BJ (cell line): ENCODE data around the gene DERL2. TPM values are rescaled to one million over a fixed set of nuclear protein-coding genes. Genes with fewer than 3 reads are reported as not detected.

Source experiments
- CTCF ChIA-PET: fragments of 350-600 bp; formaldehyde crosslinking; extraction: SDS; loops from one replicate; lab custom pipeline; 2021; ENCODE audit warnings: antibody characterized with exemption, inconsistent platforms; lab: Yijun Ruan, JAX
- POLR2A ChIA-PET: fragments of 300-600 bp; sonication (Branson Sonifier 250); formaldehyde crosslinking; extraction: SDS; loops from one replicate; lab custom pipeline; 2021; ENCODE audit warnings: antibody characterized with exemption; lab: Charles Lee
- DNase-seq: peaks from one replicate; pipeline ENCODE4 v3.0.0-alpha.2; 2011; ENCODE audit warnings: low read depth
- H3K27me3 ChIP-seq: 2 replicates; pipeline ENCODE4 v1.6.0; 2011; ENCODE audit warnings: low read length; ENCODE audit not compliant: control insufficient read depth, insufficient read depth
- H3K36me3 ChIP-seq: 2 replicates; pipeline ENCODE4 v1.5.1; 2011; ENCODE audit warnings: low read length; ENCODE audit not compliant: control insufficient read depth, insufficient read depth
- H3K4me3 ChIP-seq: 2 replicates; pipeline ENCODE4 v1.5.1; 2011; ENCODE audit warnings: low read depth, mild to moderate bottlenecking, control low read depth, low read length
- polyA plus RNA-seq: library from polyadenylated mRNA; depleted of rRNA; stranded (reverse); fragments of >200 nt; gene quantifications from 2 replicates; pipeline ENCODE4 v1.2.3, GENCODE V29; 2011
- TF ChIP-seq, protein P1 (sequence below): IDR thresholded peaks from 2 replicates; pipeline ENCODE4 v1.5.1; 2011; ENCODE audit warnings: low read depth, mild to moderate bottlenecking, control low read depth, inconsistent platforms, low read length, moderate library complexity; ENCODE audit not compliant: insufficient read depth

Gene DERL2
- polyA plus RNA-seq, 1 experiment: 69.3 TPM

DNA sequence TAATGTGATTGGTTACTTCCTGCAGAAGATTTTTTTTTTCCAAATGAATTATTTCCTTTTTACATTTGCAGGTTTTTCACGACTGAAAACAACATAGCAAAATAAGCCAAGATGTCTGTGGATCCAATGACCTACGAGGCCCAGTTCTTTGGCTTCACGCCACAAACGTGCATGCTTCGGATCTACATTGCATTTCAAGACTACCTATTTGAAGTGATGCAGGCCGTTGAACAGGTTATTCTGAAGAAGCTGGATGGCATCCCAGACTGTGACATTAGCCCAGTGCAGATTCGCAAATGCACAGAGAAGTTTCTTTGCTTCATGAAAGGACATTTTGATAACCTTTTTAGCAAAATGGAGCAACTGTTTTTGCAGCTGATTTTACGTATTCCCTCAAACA, 2.8 kb upstream of the DERL2 start:
- ChIA-PET POLR2A (no interaction called here), CTCF (interaction anchor here (1.0 to 1.3 kb wide), 2 partner anchors 11 to 16 kb away, joined by 3 to 4 read pairs; no protein-coding TSS in a partner anchor)
- Histone ChIP-seq H3K36me3 (peaks cover 2% of the 10 kb centered on the region), H3K4me3 (no peak overlapping the region), H3K27me3 (no peaks in the 10 kb centered on the region)
- TF ChIP-seq, protein P1, sequence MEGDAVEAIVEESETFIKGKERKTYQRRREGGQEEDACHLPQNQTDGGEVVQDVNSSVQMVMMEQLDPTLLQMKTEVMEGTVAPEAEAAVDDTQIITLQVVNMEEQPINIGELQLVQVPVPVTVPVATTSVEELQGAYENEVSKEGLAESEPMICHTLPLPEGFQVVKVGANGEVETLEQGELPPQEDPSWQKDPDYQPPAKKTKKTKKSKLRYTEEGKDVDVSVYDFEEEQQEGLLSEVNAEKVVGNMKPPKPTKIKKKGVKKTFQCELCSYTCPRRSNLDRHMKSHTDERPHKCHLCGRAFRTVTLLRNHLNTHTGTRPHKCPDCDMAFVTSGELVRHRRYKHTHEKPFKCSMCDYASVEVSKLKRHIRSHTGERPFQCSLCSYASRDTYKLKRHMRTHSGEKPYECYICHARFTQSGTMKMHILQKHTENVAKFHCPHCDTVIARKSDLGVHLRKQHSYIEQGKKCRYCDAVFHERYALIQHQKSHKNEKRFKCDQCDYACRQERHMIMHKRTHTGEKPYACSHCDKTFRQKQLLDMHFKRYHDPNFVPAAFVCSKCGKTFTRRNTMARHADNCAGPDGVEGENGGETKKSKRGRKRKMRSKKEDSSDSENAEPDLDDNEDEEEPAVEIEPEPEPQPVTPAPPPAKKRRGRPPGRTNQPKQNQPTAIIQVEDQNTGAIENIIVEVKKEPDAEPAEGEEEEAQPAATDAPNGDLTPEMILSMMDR: no peak
- no peak for DNase-seq

DNA sequence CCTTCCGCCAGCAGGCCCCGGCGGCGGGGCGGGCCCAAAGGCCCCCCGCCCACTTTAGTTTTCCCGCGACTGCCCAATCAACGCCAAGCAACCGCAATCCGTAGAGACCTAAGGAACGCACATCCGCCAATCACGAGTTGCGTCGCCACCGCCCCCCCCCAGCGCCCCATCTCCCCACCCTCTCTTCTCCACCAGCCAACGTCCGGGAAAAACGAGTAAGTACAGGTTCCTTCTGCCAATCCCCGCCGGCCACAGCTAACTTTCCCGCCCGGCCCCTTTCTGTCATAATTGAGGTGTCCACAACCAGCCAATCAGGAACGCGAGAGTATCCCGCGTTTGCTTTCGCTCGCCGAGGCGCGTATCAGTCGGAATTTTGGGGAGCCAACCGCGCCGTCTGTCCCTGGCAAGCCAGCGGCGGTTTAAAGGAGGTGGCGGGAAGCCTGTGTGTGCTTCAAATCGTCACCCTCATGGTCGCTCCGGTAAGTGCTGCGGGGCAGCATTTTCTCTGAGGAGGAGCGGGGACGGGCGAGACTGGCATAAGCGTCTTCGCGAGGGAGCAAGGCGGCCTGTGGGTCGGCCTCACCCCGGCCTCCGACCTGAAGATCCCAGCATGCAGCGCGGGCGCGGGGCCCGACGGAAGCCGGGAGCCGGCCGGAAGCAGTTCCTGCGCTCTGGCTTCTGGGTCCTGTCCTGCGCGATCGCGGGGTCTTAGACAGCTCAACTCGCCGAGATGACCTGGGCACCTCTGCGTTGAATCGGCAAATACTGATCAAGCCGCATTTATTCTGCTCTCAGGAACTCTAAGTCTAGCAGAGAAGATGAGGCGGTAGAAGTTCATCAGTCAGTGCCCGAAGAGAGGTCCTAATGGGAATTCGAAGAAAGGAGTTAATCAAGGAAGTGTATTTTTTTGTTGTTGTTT, 487 bp upstream of the DERL2 start, which contains the start of gene MIS12:
MIS12 (plus strand) TSS at position 361 of the 919 bp plus-strand sequence. CDS start 2,297 bp downstream, outside the sequence.
- Histone ChIP-seq H3K4me3 (peak within 1 kb of the TSS; percentile 83), H3K36me3 (peaks cover 4% of the 10 kb centered on the region)
- CTCF ChIA-PET: interaction anchor here (1.0 to 1.5 kb wide), 2 partner anchors 14 to 15 kb away, joined by 3 to 6 read pairs; a partner anchor contains a TSS

DNA sequence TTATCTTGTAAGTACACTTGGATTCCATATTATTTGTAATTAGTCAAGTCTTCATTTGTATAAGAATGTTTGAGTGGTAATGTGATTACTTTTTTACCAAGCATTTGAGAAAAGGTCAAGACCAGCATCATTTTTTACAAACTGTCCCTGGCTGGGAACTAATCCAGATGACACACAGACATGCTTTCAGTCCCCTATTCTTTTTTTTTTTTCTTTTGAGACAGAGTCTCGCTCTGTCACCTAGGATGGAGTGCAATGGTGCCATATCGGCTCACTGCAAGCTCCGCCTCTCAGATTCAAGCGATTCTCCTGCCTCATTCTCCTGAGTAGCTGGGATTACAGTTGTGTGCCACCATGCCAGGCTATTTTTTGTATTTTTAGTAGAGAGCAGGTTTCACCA, 4.5 kb downstream of the DERL2 start:
- TF ChIP-seq, protein P1: no peak
- ChIA-PET CTCF (no interaction called here), POLR2A (no interaction called here)
- Histone ChIP-seq H3K36me3 (peaks cover 13% of the 10 kb centered on the region), H3K4me3 (no peak overlapping the region), H3K27me3 (no peaks in the 10 kb centered on the region)
- DNase-seq: no peak

More for the DNA sequence above, 487 bp upstream of the DERL2 start, which contains the start of gene MIS12:
- POLR2A ChIA-PET: interaction anchor here (0.5 kb wide), 2 partner anchors 1344 to 1998 kb away, joined by 3 read pairs; partner anchors contain the start of gene ZZEF1
- peak; percentile 95 for DNase-seq
- TF ChIP-seq, protein P1: no peak
- H3K27me3 ChIP-seq: no peaks in the 10 kb centered on the region

DNA sequence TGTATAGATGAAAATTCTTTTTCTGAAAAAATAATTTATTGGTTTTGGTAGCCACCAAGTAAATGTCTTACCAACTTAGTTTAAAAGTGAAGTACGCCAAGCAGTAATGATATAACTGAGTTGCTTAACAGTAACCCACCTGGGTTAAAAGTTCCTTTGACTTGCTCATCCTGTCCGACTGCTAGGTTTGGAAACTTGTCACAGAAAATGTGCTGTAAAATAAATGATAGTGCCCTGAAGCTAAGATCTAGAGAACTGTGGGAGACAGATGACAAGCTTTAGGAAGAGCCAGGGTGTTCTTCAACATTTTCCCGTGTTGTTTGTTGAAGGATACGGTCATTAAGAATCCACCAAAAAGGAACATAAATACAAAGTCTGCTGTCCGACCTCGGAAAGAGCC, 5.0 kb downstream of the DERL2 start:
- no peak for DNase-seq
- H3K4me3 ChIP-seq: no peak overlapping the region
- no peaks in the 10 kb centered on the region for H3K27me3 ChIP-seq
- H3K36me3 ChIP-seq: peaks cover 13% of the 10 kb centered on the region
- CTCF ChIA-PET: no interaction called here
- TF ChIP-seq, protein P1: no peak
- POLR2A ChIA-PET: no interaction called here

DNA sequence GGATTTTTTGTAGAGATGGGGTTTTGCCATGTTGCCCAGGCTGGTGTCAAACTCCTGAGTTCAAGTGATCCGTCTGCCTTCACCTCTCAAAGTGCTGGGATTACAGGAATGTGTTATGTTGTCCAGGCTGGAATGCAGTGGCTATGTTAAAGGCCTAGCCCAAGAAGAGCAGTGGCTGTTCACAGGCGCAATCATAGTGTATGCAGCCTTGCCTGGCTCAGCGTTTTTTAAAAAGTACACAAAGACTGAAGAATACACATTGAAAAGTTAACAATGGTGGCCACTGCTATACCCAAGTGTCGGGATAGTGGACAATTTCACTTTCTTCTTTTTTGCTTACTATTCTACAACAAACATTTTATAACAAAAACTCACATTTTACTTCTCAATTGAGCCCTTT, 7.0 kb downstream of the DERL2 start:
- H3K27me3 ChIP-seq: no peaks in the 10 kb centered on the region
- no peak for DNase-seq
- ChIA-PET CTCF (no interaction called here), POLR2A (no interaction called here)
- no peak overlapping the region for H3K4me3 ChIP-seq
- TF ChIP-seq, protein P1: no peak
- H3K36me3 ChIP-seq: peaks cover 19% of the 10 kb centered on the region
